ENCODE data around the gene TMEM74B. TPM values are rescaled to one million over a fixed set of nuclear protein-coding genes. Genes with fewer than 3 reads are reported as not detected.

The TMEM74B gene
- total RNA-seq, 1 donor from 2014 or later, result 15.6 TPM

- H3K27ac Mint-ChIP-seq, result no peak overlapping the region
- H3K27me3 Mint-ChIP-seq, result no peaks in the 10 kb centered on the region
- TF ChIP-seq, protein P1, sequence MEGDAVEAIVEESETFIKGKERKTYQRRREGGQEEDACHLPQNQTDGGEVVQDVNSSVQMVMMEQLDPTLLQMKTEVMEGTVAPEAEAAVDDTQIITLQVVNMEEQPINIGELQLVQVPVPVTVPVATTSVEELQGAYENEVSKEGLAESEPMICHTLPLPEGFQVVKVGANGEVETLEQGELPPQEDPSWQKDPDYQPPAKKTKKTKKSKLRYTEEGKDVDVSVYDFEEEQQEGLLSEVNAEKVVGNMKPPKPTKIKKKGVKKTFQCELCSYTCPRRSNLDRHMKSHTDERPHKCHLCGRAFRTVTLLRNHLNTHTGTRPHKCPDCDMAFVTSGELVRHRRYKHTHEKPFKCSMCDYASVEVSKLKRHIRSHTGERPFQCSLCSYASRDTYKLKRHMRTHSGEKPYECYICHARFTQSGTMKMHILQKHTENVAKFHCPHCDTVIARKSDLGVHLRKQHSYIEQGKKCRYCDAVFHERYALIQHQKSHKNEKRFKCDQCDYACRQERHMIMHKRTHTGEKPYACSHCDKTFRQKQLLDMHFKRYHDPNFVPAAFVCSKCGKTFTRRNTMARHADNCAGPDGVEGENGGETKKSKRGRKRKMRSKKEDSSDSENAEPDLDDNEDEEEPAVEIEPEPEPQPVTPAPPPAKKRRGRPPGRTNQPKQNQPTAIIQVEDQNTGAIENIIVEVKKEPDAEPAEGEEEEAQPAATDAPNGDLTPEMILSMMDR (IDR thresholded peaks at IDR 0.05; ENCODE audit: unreplicated experiment), result no peak
- DNase-seq (ENCODE audit: low spot score, unreplicated experiment), result no peak
- no peaks in the 10 kb centered on the region for H3K4me1 Mint-ChIP-seq (ENCODE audit: low read depth)
- no peaks in the 10 kb centered on the region for H3K9me3 Mint-ChIP-seq (ENCODE audit: low read depth)
- H3K36me3 Mint-ChIP-seq (ENCODE audit: insufficient read depth), result peaks cover 27% of the 10 kb centered on the region
- H3K4me3 Mint-ChIP-seq (ENCODE audit: low read depth), result no peak overlapping the region
These were observed 40.2 kb downstream of the TMEM74B start for GRCh38 chr20:1144401-1145172.

DNA sequence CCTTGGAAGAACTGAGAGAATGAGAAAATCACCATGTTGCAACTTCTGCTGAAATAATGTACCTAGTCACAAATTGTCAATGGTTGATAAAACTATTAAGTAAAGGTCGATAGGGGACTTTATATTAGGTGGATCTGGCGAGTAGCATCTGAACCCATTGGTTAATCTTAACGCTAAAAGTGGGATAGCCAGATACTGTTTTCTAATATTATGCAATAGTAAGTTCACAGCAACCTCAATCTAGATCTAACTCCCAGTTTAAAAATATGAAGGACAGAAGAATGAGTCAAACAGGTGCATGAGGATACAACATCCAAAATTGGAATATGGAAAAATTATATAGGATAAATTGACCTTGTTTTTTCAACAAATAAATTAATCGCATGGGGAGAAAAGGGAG lies 47.5 kb downstream of the TMEM74B start:
- no peak for DNase-seq (ENCODE audit: low spot score, unreplicated experiment)
- peaks cover 41% of the 10 kb centered on the region for H3K36me3 Mint-ChIP-seq (ENCODE audit: insufficient read depth)
- H3K27me3 Mint-ChIP-seq, result no peaks in the 10 kb centered on the region
- peaks cover 6% of the 10 kb centered on the region for H3K9me3 Mint-ChIP-seq (ENCODE audit: low read depth)
- TF ChIP-seq, protein P1 (IDR thresholded peaks at IDR 0.05; ENCODE audit: unreplicated experiment), result no peak
- no peaks in the 10 kb centered on the region for H3K4me1 Mint-ChIP-seq (ENCODE audit: low read depth)
- no peak overlapping the region for H3K4me3 Mint-ChIP-seq (ENCODE audit: low read depth)
- no peak overlapping the region for H3K27ac Mint-ChIP-seq

GRCh38 chr20:1134836-1135235 lies 49.9 kb downstream of the TMEM74B start:
- Mint-ChIP-seq H3K4me3 (ENCODE audit: low read depth) (no peak overlapping the region), H3K36me3 (ENCODE audit: insufficient read depth) (peaks cover 46% of the 10 kb centered on the region), H3K9me3 (ENCODE audit: low read depth) (peaks cover 6% of the 10 kb centered on the region), H3K27ac (no peak overlapping the region), H3K4me1 (ENCODE audit: low read depth) (no peaks in the 10 kb centered on the region), H3K27me3 (no peaks in the 10 kb centered on the region)
- TF ChIP-seq, protein P1 (IDR thresholded peaks at IDR 0.05; ENCODE audit: unreplicated experiment), result no peak
- no peak for DNase-seq (ENCODE audit: low spot score, unreplicated experiment)

GRCh38 chr20:1134355-1134754 lies 50.4 kb downstream of the TMEM74B start:
- Mint-ChIP-seq H3K36me3 (ENCODE audit: insufficient read depth) (peaks cover 49% of the 10 kb centered on the region), H3K9me3 (ENCODE audit: low read depth) (peaks cover 6% of the 10 kb centered on the region), H3K4me1 (ENCODE audit: low read depth) (no peaks in the 10 kb centered on the region), H3K27ac (no peak overlapping the region), H3K27me3 (no peaks in the 10 kb centered on the region), H3K4me3 (ENCODE audit: low read depth) (no peak overlapping the region)
- DNase-seq (ENCODE audit: low spot score, unreplicated experiment), result no peak
- TF ChIP-seq, protein P1 (IDR thresholded peaks at IDR 0.05; ENCODE audit: unreplicated experiment), result no peak

GRCh38 chr20:1131354-1131753 lies 53.4 kb downstream of the TMEM74B start:
- Mint-ChIP-seq H3K4me3 (ENCODE audit: low read depth) (no peak overlapping the region), H3K9me3 (ENCODE audit: low read depth) (peaks cover 6% of the 10 kb centered on the region), H3K4me1 (ENCODE audit: low read depth) (no peaks in the 10 kb centered on the region), H3K27ac (no peak overlapping the region), H3K27me3 (no peaks in the 10 kb centered on the region), H3K36me3 (ENCODE audit: insufficient read depth) (peaks cover 50% of the 10 kb centered on the region)
- TF ChIP-seq, protein P1 (IDR thresholded peaks at IDR 0.05; ENCODE audit: unreplicated experiment), result no peak
- no peak for DNase-seq (ENCODE audit: low spot score, unreplicated experiment)
